Erythroblast (primary cell): Measurements from ENCODE around the gene AP3S2.

Experiments used
- GATA1 ChIP-seq: IDR thresholded peaks from 2 replicates; pipeline ENCODE4 v1.6.1; 2011; ENCODE audit warnings: low read depth, mild to moderate bottlenecking, control low read depth, low read length, moderate library complexity
- POLR2A ChIP-seq: IDR thresholded peaks from 2 replicates; pipeline ENCODE4 v1.6.1; 2011; ENCODE audit warnings: mild to moderate bottlenecking, low read length

DNA sequence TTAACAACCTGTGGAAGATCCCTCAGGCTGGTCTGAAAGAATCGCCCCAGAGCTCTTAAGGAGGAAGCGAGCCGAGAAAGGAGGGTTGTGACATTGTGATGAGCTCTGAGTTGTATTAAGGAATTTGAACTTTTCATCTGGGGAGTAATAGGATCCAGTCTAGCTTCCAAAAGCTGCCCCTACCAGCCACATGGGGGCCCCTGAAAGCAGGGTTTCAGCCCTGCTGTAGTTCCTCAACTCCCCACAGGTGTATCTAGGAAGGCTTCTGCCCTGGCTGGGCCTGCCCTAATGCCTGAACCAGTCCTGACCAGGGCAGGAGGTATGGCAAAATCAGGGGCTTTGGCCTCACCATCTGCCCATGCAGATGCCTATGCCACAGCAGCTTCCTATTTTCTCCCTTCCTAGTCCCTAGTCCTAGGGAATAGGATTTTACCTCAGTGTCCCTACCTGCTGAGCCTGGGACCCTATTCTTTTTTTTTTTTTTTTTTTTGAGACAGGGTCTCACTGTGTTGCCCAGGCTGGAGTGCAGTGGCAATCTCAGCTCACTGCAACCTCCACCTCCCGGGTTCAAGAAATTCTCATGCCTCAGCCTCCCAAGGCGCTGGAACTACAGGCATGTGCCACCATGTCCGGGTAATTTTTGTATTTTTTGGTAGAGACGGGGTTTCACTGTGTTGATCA lies 5.0 kb upstream of the AP3S2 start:
- TF ChIP-seq POLR2A (no peak), GATA1 (no peak)
